Liver (tissue), 9 donors: ENCODE results near the gene ACADSB. TPM values are rescaled to one million over a fixed set of nuclear protein-coding genes. Genes with fewer than 3 reads are reported as not detected.

Experiments
- DNase-seq: peaks from one replicate; pipeline ENCODE4 v3.0.0-alpha.2; 2017; ENCODE audit warnings: low spot score
- H3K27ac ChIP-seq, 2 donors: one replicate each; pipeline ENCODE4 v1.7.0; 2013; ENCODE audit warnings: inconsistent platforms in 2 of 2, low read length in 2 of 2, control low read depth in 1 of 2, low read depth in 1 of 2, mild to moderate bottlenecking in 1 of 2
- H3K27me3 ChIP-seq, 4 donors: one replicate each; pipeline versions ENCODE4 v1.6.1 to v1.7.0; 2013; ENCODE audit warnings: low read length in 3 of 4, inconsistent platforms in 1 of 4, mild to moderate bottlenecking in 1 of 4, moderate library complexity in 1 of 4; ENCODE audit not compliant: control insufficient read depth in 4 of 4, insufficient read depth in 4 of 4
- H3K36me3 ChIP-seq, 4 donors: one replicate each; pipeline versions ENCODE4 v1.6.1 to v1.7.0; 2013; ENCODE audit warnings: low read length in 3 of 4, mild to moderate bottlenecking in 3 of 4, low read depth in 1 of 4, moderate library complexity in 1 of 4; ENCODE audit not compliant: control insufficient read depth in 4 of 4, insufficient read depth in 3 of 4
- H3K4me1 ChIP-seq, 4 donors: one replicate each; pipeline versions ENCODE4 v1.6.1 to v1.7.0; 2013; ENCODE audit warnings: low read length in 3 of 4, mild to moderate bottlenecking in 3 of 4, moderate library complexity in 1 of 4; ENCODE audit not compliant: control insufficient read depth in 4 of 4, insufficient read depth in 4 of 4
- H3K4me3 ChIP-seq, 3 donors: one replicate each; pipeline versions ENCODE4 v1.6.1 to v1.7.0; 2013; ENCODE audit warnings: low read length in 3 of 3, control low read depth in 1 of 3, low read depth in 1 of 3, mild to moderate bottlenecking in 1 of 3
- H3K9ac ChIP-seq, 2 donors: one replicate each; pipeline ENCODE4 v1.7.0; 2013; ENCODE audit warnings: low read length in 2 of 2, mild to moderate bottlenecking in 2 of 2, moderate library complexity in 2 of 2, control low read depth in 1 of 2, low read depth in 1 of 2
- H3K9me3 ChIP-seq, 4 donors: one replicate each; pipeline versions ENCODE4 v1.6.1 to v1.7.0; 2013; ENCODE audit warnings: low read length in 3 of 4; ENCODE audit not compliant: control insufficient read depth in 4 of 4
- ATF3 ChIP-seq: IDR thresholded peaks from 2 replicates; pipeline ENCODE4 v1.6.1; 2016; ENCODE audit warnings: antibody characterized with exemption
- CTCF ChIP-seq: fragments of 150-350 bp; IDR thresholded peaks from 2 replicates; pipeline ENCODE4 v1.5.1; 2017; ENCODE audit warnings: improper control_type of control experiment, low read depth, low read length; ENCODE audit not compliant: missing input control
- EGR1 ChIP-seq, 2 donors: IDR thresholded peaks; 2 replicates each; pipeline ENCODE4 v1.6.1; 2016 to 2018; ENCODE audit warnings: antibody characterized with exemption in 2 of 2, low read depth in 2 of 2
- FOXA1 ChIP-seq: IDR thresholded peaks from 2 replicates; pipeline ENCODE4 v1.6.1; 2016; ENCODE audit warnings: antibody characterized with exemption
- FOXA2 ChIP-seq: IDR thresholded peaks from 2 replicates; pipeline ENCODE4 v1.6.1; 2016; ENCODE audit warnings: antibody characterized with exemption
- GABPA ChIP-seq, 2 donors: IDR thresholded peaks in 1 of 2; conservative IDR thresholded peaks in 1 of 2; 2 replicates each; pipeline ENCODE4 v1.6.1; 2016; ENCODE audit warnings: antibody characterized with exemption in 2 of 2, mild to moderate bottlenecking in 1 of 2, moderate library complexity in 1 of 2
- HNF4A ChIP-seq, 2 donors: conservative IDR thresholded peaks; 2 replicates each; pipeline ENCODE4 v1.6.1; 2016; ENCODE audit warnings: antibody characterized with exemption in 2 of 2, mild to moderate bottlenecking in 2 of 2
- HNF4G ChIP-seq: IDR thresholded peaks from 2 replicates; pipeline ENCODE4 v1.6.1; 2016; ENCODE audit warnings: antibody characterized with exemption
- JUND ChIP-seq, 2 donors: IDR thresholded peaks; 2 replicates each; pipeline ENCODE4 v1.6.1; 2016; ENCODE audit warnings: antibody characterized with exemption in 2 of 2
- MAX ChIP-seq: IDR thresholded peaks from 2 replicates; pipeline ENCODE4 v1.6.1; 2016; ENCODE audit warnings: antibody characterized with exemption
- NR2F2 ChIP-seq: IDR thresholded peaks from 2 replicates; pipeline ENCODE4 v1.6.1; 2016; ENCODE audit warnings: antibody characterized with exemption
- RAD21 ChIP-seq, 2 donors: IDR thresholded peaks; 2 replicates each; pipeline ENCODE4 v1.6.1; 2016; ENCODE audit warnings: antibody characterized with exemption in 2 of 2, mild to moderate bottlenecking in 2 of 2
- REST ChIP-seq: IDR thresholded peaks from 2 replicates; pipeline ENCODE4 v1.6.1; 2016; ENCODE audit warnings: antibody characterized with exemption, mild to moderate bottlenecking
- RXRA ChIP-seq, 2 donors: IDR thresholded peaks; 2 replicates each; pipeline ENCODE4 v1.6.1; 2017 to 2018; ENCODE audit warnings: antibody characterized with exemption in 2 of 2, mild to moderate bottlenecking in 1 of 2
- SP1 ChIP-seq: IDR thresholded peaks from 2 replicates; pipeline ENCODE4 v1.6.1; 2018; ENCODE audit warnings: antibody characterized with exemption, mild to moderate bottlenecking
- TAF1 ChIP-seq: conservative IDR thresholded peaks from 2 replicates; pipeline ENCODE4 v1.6.1; 2016; ENCODE audit warnings: antibody characterized with exemption, mild to moderate bottlenecking
- YY1 ChIP-seq: IDR thresholded peaks from 2 replicates; pipeline ENCODE4 v1.6.1; 2016; ENCODE audit warnings: antibody characterized with exemption, mild to moderate bottlenecking
- ZBTB33 ChIP-seq: IDR thresholded peaks from 2 replicates; pipeline ENCODE4 v1.6.1; 2016; ENCODE audit warnings: antibody characterized with exemption
- WGBS: extraction: QIAGEN DNeasy Blood & Tissue Kit; methylation state at CpG from one replicate; pipeline ENCODE4 v1.1.7; 2013; 5-methylcytosine and 5-hydroxymethylcytosine counted together
- polyA plus RNA-seq, 2 donors: library from polyadenylated mRNA; stranded (reverse) in 1 of 2; unstranded in 1 of 2; fragments of 200-250 nt in 1 of 2; fragments of >200 nt in 1 of 2; fragmentation: Nextera tagmentation in 1 of 2; extraction: Ambion mirVana in 1 of 2; gene quantifications; one replicate each; pipeline versions ENCODE4 v1.2.1 to v1.2.3, GENCODE V29; 2013 to 2015
- total RNA-seq, 2 donors: library from RNA; depleted of rRNA; stranded (reverse); fragments of >200 nt; gene quantifications; one replicate each; pipeline ENCODE4 v1.2.3, GENCODE V29; 2014
- donor health status: healthy.
- donor health status: healthy.
- donor health status: healthy.
- donor health status: healthy.
- donor health status: healthy.

The ACADSB gene
- total and polyA plus RNA-seq, 4 donors, result 97.9 to 164 (median 110) TPM

- DNase-seq, result no peak
- Histone ChIP-seq H3K27me3 (no peaks in the 10 kb centered on the region), H3K36me3 (no peaks in the 10 kb centered on the region), H3K9ac (no peak overlapping the region), H3K27ac (no peak overlapping the region), H3K9me3 (no peaks in the 10 kb centered on the region), H3K4me3 (no peak overlapping the region), H3K4me1 (peaks cover 0 to under 1% (median under 1%) of the 10 kb centered on the region in 4 donors)
- TF ChIP-seq FOXA2 (no peak), EGR1 (IDR thresholded peaks at IDR 0.05; ENCODE audit: low read depth in 2 of 2) (no peak), MAX (no peak), JUND (IDR thresholded peaks at IDR 0.05) (no peak), RXRA (IDR thresholded peaks at IDR 0.05) (no peak), YY1 (no peak), ZBTB33 (no peak), ATF3 (no peak), TAF1 (no peak), CTCF (no peak)
- WGBS, result 90% methylated on average over 3 of the region's 3 CpGs
Measured at GRCh38 chr10:122974543-122975064, 34.2 kb upstream of the ACADSB start.

- H3K9me3 ChIP-seq, result no peaks in the 10 kb centered on the region
- WGBS, result 1% methylated on average over 73 of the region's 73 CpGs
- peak; percentile 91 for DNase-seq
- H3K9ac ChIP-seq, result peak within 1 kb of the TSS; percentile 57 to 72
- H3K4me1 ChIP-seq, result peaks cover 2 to 49% (median 36%) of the 10 kb centered on the region in 4 donors
- H3K36me3 ChIP-seq, result no peaks in the 10 kb centered on the region
- H3K27ac ChIP-seq, result peak within 1 kb of the TSS; percentile 95 to 98
- no peaks in the 10 kb centered on the region for H3K27me3 ChIP-seq
- H3K4me3 ChIP-seq, result peak within 1 kb of the TSS; percentile 74 to 88 (median 77)
- TF ChIP-seq GABPA (IDR thresholded peaks at IDR 0.05 in 1 of 2, conservative IDR thresholded peaks at IDR 0.05 in 1 of 2) (peak in 1 of 2 donors; percentile 51), EGR1 (IDR thresholded peaks at IDR 0.05; ENCODE audit: low read depth in 2 of 2) (no peak), NR2F2 (no peak), JUND (IDR thresholded peaks at IDR 0.05) (no peak), HNF4G (no peak), MAX (peak; percentile 65), RAD21 (IDR thresholded peaks at IDR 0.05) (peak; percentile 70 to 72), RXRA (IDR thresholded peaks at IDR 0.05) (peak; percentile 15 to 30), HNF4A (conservative IDR thresholded peaks at IDR 0.05) (no peak), SP1 (peak; percentile 56), FOXA2 (no peak), CTCF (peak; percentile 93), YY1 (peak; percentile 67), ATF3 (no peak), TAF1 (no peak), FOXA1 (no peak), REST (peak; percentile 27)
Measured at GRCh38 chr10:122980209-122981065, 28.4 kb upstream of the ACADSB start, which contains the start of gene PSTK. Gene PSTK, plus strand, starts transcription at chr10:122980401. Its CDS starts 79 bp downstream, at chr10:122980480.
